ENCODE data around the gene ABCC3. TPM values are rescaled to one million over a fixed set of nuclear protein-coding genes. Genes with fewer than 3 reads are reported as not detected.
A peak's percentile ranks its signal among the peaks of the same experiment; 100 is the strongest.

ABCC3 gene
- total RNA-seq, 1 donor from 2014 or later: 0.73 TPM

DNA sequence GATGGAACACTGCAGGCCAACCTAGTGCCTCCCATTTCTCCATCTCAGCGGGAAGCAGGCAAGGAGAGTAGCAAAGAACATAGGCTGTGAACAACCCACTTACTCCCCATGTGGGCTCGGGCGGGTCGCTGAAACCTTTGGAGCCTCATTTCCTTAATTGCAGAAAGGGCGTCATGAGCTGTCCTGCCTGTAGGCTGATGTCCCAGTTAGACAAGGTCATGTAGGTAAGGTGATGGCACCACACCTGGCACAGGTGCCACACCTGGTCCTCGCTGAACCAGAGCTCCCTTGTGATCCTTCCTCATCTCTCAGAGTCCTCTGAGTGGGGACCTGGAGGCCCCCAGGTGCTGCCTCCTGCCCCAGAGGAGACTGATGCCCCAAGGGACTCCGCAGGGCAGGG is 22.9 kb downstream of the ABCC3 start:
- Mint-ChIP-seq H3K4me1 (ENCODE audit: unreplicated experiment) (peaks cover 25% of the 10 kb centered on the region), H3K27me3 (ENCODE audit: unreplicated experiment) (no peaks in the 10 kb centered on the region), H3K4me3 (ENCODE audit: unreplicated experiment) (no peak overlapping the region), H3K27ac (ENCODE audit: unreplicated experiment) (no peak overlapping the region), H3K36me3 (ENCODE audit: unreplicated experiment) (no peaks in the 10 kb centered on the region), H3K9me3 (ENCODE audit: unreplicated experiment) (no peaks in the 10 kb centered on the region)
- TF ChIP-seq, protein P1, sequence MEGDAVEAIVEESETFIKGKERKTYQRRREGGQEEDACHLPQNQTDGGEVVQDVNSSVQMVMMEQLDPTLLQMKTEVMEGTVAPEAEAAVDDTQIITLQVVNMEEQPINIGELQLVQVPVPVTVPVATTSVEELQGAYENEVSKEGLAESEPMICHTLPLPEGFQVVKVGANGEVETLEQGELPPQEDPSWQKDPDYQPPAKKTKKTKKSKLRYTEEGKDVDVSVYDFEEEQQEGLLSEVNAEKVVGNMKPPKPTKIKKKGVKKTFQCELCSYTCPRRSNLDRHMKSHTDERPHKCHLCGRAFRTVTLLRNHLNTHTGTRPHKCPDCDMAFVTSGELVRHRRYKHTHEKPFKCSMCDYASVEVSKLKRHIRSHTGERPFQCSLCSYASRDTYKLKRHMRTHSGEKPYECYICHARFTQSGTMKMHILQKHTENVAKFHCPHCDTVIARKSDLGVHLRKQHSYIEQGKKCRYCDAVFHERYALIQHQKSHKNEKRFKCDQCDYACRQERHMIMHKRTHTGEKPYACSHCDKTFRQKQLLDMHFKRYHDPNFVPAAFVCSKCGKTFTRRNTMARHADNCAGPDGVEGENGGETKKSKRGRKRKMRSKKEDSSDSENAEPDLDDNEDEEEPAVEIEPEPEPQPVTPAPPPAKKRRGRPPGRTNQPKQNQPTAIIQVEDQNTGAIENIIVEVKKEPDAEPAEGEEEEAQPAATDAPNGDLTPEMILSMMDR (IDR thresholded peaks at IDR 0.05): no peak
- DNase-seq (ENCODE audit: extremely low spot score, unreplicated experiment): no peak

GRCh38 chr17:50658616-50659015 is 23.9 kb downstream of the ABCC3 start:
- no peak for DNase-seq (ENCODE audit: extremely low spot score, unreplicated experiment)
- Mint-ChIP-seq H3K4me3 (ENCODE audit: unreplicated experiment) (no peak overlapping the region), H3K9me3 (ENCODE audit: unreplicated experiment) (no peaks in the 10 kb centered on the region), H3K36me3 (ENCODE audit: unreplicated experiment) (no peaks in the 10 kb centered on the region), H3K27ac (ENCODE audit: unreplicated experiment) (no peak overlapping the region), H3K4me1 (ENCODE audit: unreplicated experiment) (peaks cover 25% of the 10 kb centered on the region), H3K27me3 (ENCODE audit: unreplicated experiment) (no peaks in the 10 kb centered on the region)
- TF ChIP-seq, protein P1 (IDR thresholded peaks at IDR 0.05): no peak

DNA sequence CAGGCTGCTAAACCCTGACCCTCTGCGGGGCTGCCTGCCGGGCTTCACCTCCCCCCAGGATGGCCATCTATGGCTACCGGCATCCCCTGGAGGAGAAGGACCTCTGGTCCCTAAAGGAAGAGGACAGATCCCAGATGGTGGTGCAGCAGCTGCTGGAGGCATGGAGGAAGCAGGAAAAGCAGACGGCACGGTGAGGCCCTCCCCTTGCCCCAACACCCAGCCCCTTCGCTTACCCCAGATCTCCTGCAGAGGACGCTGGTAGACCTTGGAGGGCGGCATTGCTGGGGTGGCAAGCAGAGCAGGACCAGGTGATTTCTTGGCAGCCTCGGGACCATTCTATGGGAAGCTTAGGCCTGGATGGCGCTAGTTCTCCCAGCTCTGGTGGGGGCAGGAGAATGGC is 24.5 kb downstream of the ABCC3 start:
- Mint-ChIP-seq H3K4me3 (ENCODE audit: unreplicated experiment) (no peak overlapping the region), H3K36me3 (ENCODE audit: unreplicated experiment) (no peaks in the 10 kb centered on the region), H3K9me3 (ENCODE audit: unreplicated experiment) (no peaks in the 10 kb centered on the region), H3K4me1 (ENCODE audit: unreplicated experiment) (peaks cover 25% of the 10 kb centered on the region), H3K27me3 (ENCODE audit: unreplicated experiment) (no peaks in the 10 kb centered on the region), H3K27ac (ENCODE audit: unreplicated experiment) (no peak overlapping the region)
- no peak for DNase-seq (ENCODE audit: extremely low spot score, unreplicated experiment)
- TF ChIP-seq, protein P1 (IDR thresholded peaks at IDR 0.05): no peak

DNA sequence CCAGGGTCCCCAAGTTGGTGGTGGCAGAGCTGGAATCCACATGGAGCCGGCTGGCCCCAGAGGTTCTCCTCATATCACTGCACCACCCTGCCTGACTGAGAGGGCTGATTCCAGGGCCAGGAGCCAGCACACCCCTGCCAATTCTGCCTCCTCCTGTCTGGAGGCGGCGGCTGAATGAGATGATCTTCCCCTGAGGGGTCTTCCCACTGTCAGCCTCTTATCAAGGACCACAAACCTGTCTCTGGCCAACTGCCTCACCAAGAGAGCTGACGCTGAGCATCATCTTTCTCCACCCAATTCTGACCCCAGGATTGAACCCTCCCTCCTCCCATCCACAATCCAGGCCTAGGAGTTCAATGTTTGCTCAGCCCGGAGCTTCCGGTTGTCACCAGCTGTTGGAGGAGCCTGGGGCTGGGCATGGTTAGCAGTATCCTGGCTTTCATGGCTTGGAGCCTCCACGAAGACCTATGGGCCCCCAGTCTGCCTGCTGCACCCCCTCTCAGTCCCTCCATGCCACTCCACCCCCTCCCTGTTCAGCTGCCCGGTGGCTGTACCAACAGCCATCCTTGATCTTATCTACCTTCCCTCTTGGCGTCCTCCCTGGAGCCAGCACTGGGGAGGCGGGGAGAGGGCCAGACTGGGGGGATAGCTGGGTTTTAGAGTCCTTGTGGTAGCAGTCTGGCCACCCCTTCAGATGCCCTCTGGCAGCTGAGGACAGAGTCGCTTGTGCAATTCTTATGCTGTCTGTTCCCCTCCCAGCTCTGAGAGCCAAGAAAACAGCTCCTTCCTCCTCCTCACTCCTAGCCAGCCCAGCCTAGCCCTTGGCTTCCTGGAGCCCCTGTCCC is 25.6 kb downstream of the ABCC3 start:
- peaks cover 25% of the 10 kb centered on the region for H3K4me1 Mint-ChIP-seq (ENCODE audit: unreplicated experiment)
- no peaks in the 10 kb centered on the region for H3K36me3 Mint-ChIP-seq (ENCODE audit: unreplicated experiment)
- no peak overlapping the region for H3K4me3 Mint-ChIP-seq (ENCODE audit: unreplicated experiment)
- H3K9me3 Mint-ChIP-seq (ENCODE audit: unreplicated experiment): no peaks in the 10 kb centered on the region
- H3K27ac Mint-ChIP-seq (ENCODE audit: unreplicated experiment): peak overlapping the region; percentile 85
- TF ChIP-seq, protein P1 (IDR thresholded peaks at IDR 0.05): no peak
- DNase-seq (ENCODE audit: extremely low spot score, unreplicated experiment): no peak
- no peaks in the 10 kb centered on the region for H3K27me3 Mint-ChIP-seq (ENCODE audit: unreplicated experiment)

- Mint-ChIP-seq H3K4me3 (ENCODE audit: unreplicated experiment) (no peak overlapping the region), H3K27ac (ENCODE audit: unreplicated experiment) (peak overlapping the region; percentile 85), H3K4me1 (ENCODE audit: unreplicated experiment) (peaks cover 25% of the 10 kb centered on the region), H3K36me3 (ENCODE audit: unreplicated experiment) (no peaks in the 10 kb centered on the region), H3K27me3 (ENCODE audit: unreplicated experiment) (no peaks in the 10 kb centered on the region), H3K9me3 (ENCODE audit: unreplicated experiment) (no peaks in the 10 kb centered on the region)
- TF ChIP-seq, protein P1 (IDR thresholded peaks at IDR 0.05): no peak
- no peak for DNase-seq (ENCODE audit: extremely low spot score, unreplicated experiment)
Observed at GRCh38 chr17:50660887-50661345, 26.2 kb downstream of the ABCC3 start.
